Stimulated activated CD4-positive, alpha-beta T cell treated with anti-CD3 and anti-CD28 coated beads, Interleukin-4, amount 100 ng/mL, for 1 hour (primary cell): ENCODE results near the gene PTPRG.
"Not testable (repeated sequence)": the region's sequence is repeated elsewhere in the genome, so short reads cannot be mapped to it uniquely, and the experiment has no call there.

Source experiments
- DNase-seq: peaks from one replicate; pipeline ENCODE4 v3.0.0-alpha.2; 2020

PTPRG gene

GRCh38 chr3:61986473-61986872, 425.1 kb downstream of the PTPRG start:
- DNase-seq: no peak

- DNase-seq: no peak
Observed at GRCh38 chr3:61989681-61990080, 428.3 kb downstream of the PTPRG start.

GRCh38 chr3:61990327-61991027, 429.1 kb downstream of the PTPRG start:
- DNase-seq: no peak

- no peak for DNase-seq
Observed at GRCh38 chr3:61991706-61992105, 430.3 kb downstream of the PTPRG start.

- no peak for DNase-seq
Observed at GRCh38 chr3:61996366-61996765, 435.0 kb downstream of the PTPRG start.

- DNase-seq: no peak
Observed at GRCh38 chr3:61997101-61997500, 435.7 kb downstream of the PTPRG start.

GRCh38 chr3:62003835-62004234, 442.5 kb downstream of the PTPRG start:
- no peak for DNase-seq

- no peak for DNase-seq
Observed at GRCh38 chr3:62007036-62007435, 445.7 kb downstream of the PTPRG start.

- no peak for DNase-seq
Observed at GRCh38 chr3:62010989-62011388, 449.6 kb downstream of the PTPRG start.

- no peak for DNase-seq
Observed at GRCh38 chr3:62011666-62012065, 450.3 kb downstream of the PTPRG start.

GRCh38 chr3:62013951-62014350, 452.6 kb downstream of the PTPRG start:
- DNase-seq: no peak

GRCh38 chr3:62015111-62015510, 453.7 kb downstream of the PTPRG start:
- no peak for DNase-seq

- DNase-seq: no peak
Observed at GRCh38 chr3:62019906-62020305, 458.5 kb downstream of the PTPRG start.

GRCh38 chr3:62020706-62021105, 459.3 kb downstream of the PTPRG start:
- no peak for DNase-seq

GRCh38 chr3:62022312-62022711, 460.9 kb downstream of the PTPRG start:
- DNase-seq: no peak

- no peak for DNase-seq
Observed at GRCh38 chr3:62024882-62025281, 463.5 kb downstream of the PTPRG start.

- DNase-seq: no peak
Observed at GRCh38 chr3:62025913-62026312, 464.5 kb downstream of the PTPRG start.

- DNase-seq: no peak
Observed at GRCh38 chr3:62027241-62027640, 465.9 kb downstream of the PTPRG start.

- DNase-seq: no peak
Observed at GRCh38 chr3:62027796-62028195, 466.4 kb downstream of the PTPRG start.

GRCh38 chr3:62028236-62028635, 466.9 kb downstream of the PTPRG start:
- DNase-seq: no peak

GRCh38 chr3:62032738-62033137, 471.4 kb downstream of the PTPRG start:
- DNase-seq: no peak

GRCh38 chr3:62035402-62036057, 474.2 kb downstream of the PTPRG start:
- no peak for DNase-seq

GRCh38 chr3:62036726-62037125, 475.4 kb downstream of the PTPRG start:
- DNase-seq: no peak

- not testable (repeated sequence) for DNase-seq
Observed at GRCh38 chr3:62038798-62039197, 477.4 kb downstream of the PTPRG start.

GRCh38 chr3:62039586-62039985, 478.2 kb downstream of the PTPRG start:
- DNase-seq: no peak
